ENCODE data around the gene MYO9B. TPM values are rescaled to one million over a fixed set of nuclear protein-coding genes. Genes with fewer than 3 reads are reported as not detected.

MYO9B gene
- total RNA-seq, 1 experiment from 2014 or later, result 58.6 TPM

DNA sequence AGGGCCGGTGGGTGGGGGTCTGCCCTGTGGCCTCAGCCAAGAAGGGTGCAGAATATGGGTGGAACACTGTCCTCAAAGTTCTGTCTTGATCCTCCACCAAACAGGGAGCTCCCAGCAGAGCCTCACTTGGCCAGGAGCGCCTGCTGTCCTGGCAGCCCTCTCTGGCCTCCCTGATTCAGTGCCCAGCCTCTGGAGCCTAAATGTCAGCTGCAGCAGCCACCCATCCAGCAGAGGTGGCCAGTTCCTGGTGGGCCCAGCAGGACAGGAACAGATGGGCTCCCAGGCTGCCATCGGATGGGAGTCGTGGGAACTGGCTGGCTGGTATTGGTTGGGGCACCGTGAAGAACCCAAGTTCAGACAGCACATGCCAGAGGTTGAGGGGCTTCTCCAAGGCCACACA, 137.8 kb downstream of the MYO9B start:
- H3K4me2 ChIP-seq (ENCODE audit: insufficient read depth, insufficient read length, low read length), result no peak overlapping the region
- no peaks in the 10 kb centered on the region for H3K9me3 ChIP-seq (ENCODE audit: control insufficient read depth, low read depth, low read length)
- TF ChIP-seq CTCF (conservative IDR thresholded peaks at IDR 0.05), result no peak
- no peak overlapping the region for H3K14ac ChIP-seq (ENCODE audit: insufficient read depth, low read length)
- H2BK12ac ChIP-seq (ENCODE audit: insufficient read length, low read depth, low read length), result no peak overlapping the region
- H3K27ac ChIP-seq (ENCODE audit: insufficient read length, low read depth, low read length), result no peak overlapping the region
- no peak overlapping the region for H2BK20ac ChIP-seq (ENCODE audit: low read depth, low read length, poor library complexity, severe bottlenecking)
- no CpG with 5 or more reads among the region's 5 CpGs for WGBS (ENCODE audit: extremely low coverage, insufficient read length, low lambda C conversion rate)
- no peaks in the 10 kb centered on the region for H3K79me2 ChIP-seq (ENCODE audit: insufficient read depth, low read length)
- H4K8ac ChIP-seq (replicated peaks; ENCODE audit: insufficient read length, low read depth, low read length), result no peak overlapping the region
- no peak overlapping the region for H3K4me3 Mint-ChIP-seq
- DNase-seq, result no peak
- H3K36me3 Mint-ChIP-seq (ENCODE audit: insufficient read depth in 1 of 3, low read depth in 3 of 3), result peaks cover 15 to 47% (median 39%) of the 10 kb centered on the region in 3 experiments; a peak in 6 of 7 replicates
- H3K56ac ChIP-seq (ENCODE audit: insufficient read length, low read depth, low read length), result no peak overlapping the region
- H2AK5ac ChIP-seq (ENCODE audit: insufficient read length, low read length), result no peak overlapping the region
- H4K91ac ChIP-seq (ENCODE audit: insufficient read length, low read depth, low read length), result no peak overlapping the region
- no peak overlapping the region for H3K9ac ChIP-seq (ENCODE audit: extremely low read depth, insufficient read length, low read length)
- no peak overlapping the region for H2BK120ac ChIP-seq (ENCODE audit: low read depth, low read length, poor library complexity, severe bottlenecking)
- no peak overlapping the region for H3K23ac ChIP-seq (ENCODE audit: insufficient read length, low read depth, low read length)
- no peak overlapping the region for H3K4ac ChIP-seq (ENCODE audit: low read depth, low read length)
- peaks cover 5% of the 10 kb centered on the region for H3K23me2 ChIP-seq (ENCODE audit: insufficient read length, low read depth, low read length, poor library complexity, severe bottlenecking)
- peaks cover 12 to 26% of the 10 kb centered on the region in 2 experiments for H3K4me1 Mint-ChIP-seq
- no peak overlapping the region for H4K5ac ChIP-seq (ENCODE audit: insufficient read length, low read depth, low read length)
- H3K18ac ChIP-seq (ENCODE audit: insufficient read length, low read depth, low read length), result no peak overlapping the region
- H4K20me1 ChIP-seq (ENCODE audit: control insufficient read depth, insufficient read depth, insufficient read length), result no peaks in the 10 kb centered on the region
- no peaks in the 10 kb centered on the region for H3K27me3 ChIP-seq (ENCODE audit: insufficient read depth, low read length)
- H2AFZ ChIP-seq (ENCODE audit: low read length), result no peak overlapping the region
- no peak overlapping the region for H3K27ac Mint-ChIP-seq
- H2BK5ac ChIP-seq (ENCODE audit: insufficient read length, low read length), result no peak overlapping the region
- no peaks in the 10 kb centered on the region; the same call in 1 of the 2 replicates for H3K4me1 ChIP-seq (ENCODE audit: insufficient read depth, low read length)
- H3K9me3 Mint-ChIP-seq, result no peaks in the 10 kb centered on the region
- no peaks in the 10 kb centered on the region for H3K79me1 ChIP-seq (ENCODE audit: insufficient read depth, low read depth, low read length, poor library complexity, severe bottlenecking)
- no peaks in the 10 kb centered on the region for H3K27me3 Mint-ChIP-seq (ENCODE audit: low read depth)
- H3T11ph ChIP-seq (ENCODE audit: low read length), result no peak overlapping the region
- H2BK15ac ChIP-seq (ENCODE audit: low read depth, low read length), result no peak overlapping the region
